GM12892 (cell line): ENCODE measurements around the gene WDTC1.

Source experiments
- POLR2A ChIP-seq: IDR thresholded peaks from 2 replicates; pipeline ENCODE4 v1.6.1; 2011; ENCODE audit warnings: low read depth, low read length, control low read depth
- POLR2AphosphoS5 ChIP-seq: IDR thresholded peaks from 2 replicates; pipeline ENCODE4 v1.6.1; 2011; ENCODE audit warnings: low read depth, low read length, control low read depth
- TAF1 ChIP-seq: IDR thresholded peaks from 2 replicates; pipeline ENCODE4 v1.6.1; 2011; ENCODE audit warnings: low read depth, mild to moderate bottlenecking, control low read depth, low read length, borderline replicate concordance

DNA sequence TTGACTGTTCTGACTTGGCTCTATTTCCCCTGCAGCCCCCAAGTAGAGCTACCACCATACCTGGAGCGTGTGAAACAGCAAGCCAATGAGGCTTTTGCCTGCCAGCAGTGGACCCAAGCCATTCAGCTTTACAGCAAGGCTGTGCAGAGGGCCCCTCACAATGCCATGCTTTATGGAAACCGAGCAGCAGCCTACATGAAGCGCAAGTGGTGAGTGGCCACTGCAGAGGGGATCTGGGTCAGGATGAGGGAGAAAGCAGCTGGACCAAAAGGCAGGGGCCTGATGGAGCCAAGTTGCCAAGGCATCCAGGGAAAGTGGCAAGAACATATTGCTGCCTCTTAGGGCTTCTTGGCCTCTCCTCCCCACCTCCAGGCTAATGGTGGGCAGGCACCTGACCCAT lies 63.5 kb downstream of the WDTC1 start:
- TF ChIP-seq POLR2A = no peak
- TF ChIP-seq POLR2AphosphoS5 = no peak
- no peak for TF ChIP-seq TAF1
